ENCODE results near the gene STRADB.

GRCh38 chr2:201482543-201482942 is 31.0 kb downstream of the STRADB start:
- no peak for TF ChIP-seq CTCF (IDR thresholded peaks at IDR 0.05)
- TF ChIP-seq POLR2A (IDR thresholded peaks at IDR 0.05): no peak
